HepG2 (cell line): Measurements from ENCODE around the gene NEK3. TPM values are rescaled to one million over a fixed set of nuclear protein-coding genes. Genes with fewer than 3 reads are reported as not detected.

ENCODE experiments used
- EEA1 ChIP-seq: sonication (generic); formaldehyde crosslinking; IDR thresholded peaks from 2 replicates; pipeline ENCODE4 v1.5.1; 2020; ENCODE audit warnings: mild to moderate bottlenecking, missing genetic modification reagents, borderline replicate concordance
- HNRNPK ChIP-seq: fragments of 200-400 bp; formaldehyde crosslinking; IDR thresholded peaks from 2 replicates; pipeline ENCODE4 v1.6.1; 2018; ENCODE audit warnings: low read length, low read depth, moderate library complexity, mild to moderate bottlenecking; ENCODE audit not compliant: poor library complexity, severe bottlenecking
- KMT2B ChIP-seq: IDR thresholded peaks from 2 replicates; pipeline ENCODE4 v1.6.1; 2016; ENCODE audit warnings: missing genetic modification reagents, missing compliant biosample characterization
- MYC ChIP-seq: sonication (generic); formaldehyde crosslinking; IDR thresholded peaks from 2 replicates; pipeline ENCODE4 v1.9.0; 2021; ENCODE audit warnings: missing genetic modification reagents, borderline replicate concordance
- NCOR1 ChIP-seq: fragments of 200-600 bp; sonication (generic); IDR thresholded peaks from 2 replicates; pipeline ENCODE4 v1.7.0; 2017; ENCODE audit warnings: antibody characterized with exemption, low read length, borderline replicate concordance
- NFE2 ChIP-seq: sonication (generic); formaldehyde crosslinking; IDR thresholded peaks from 2 replicates; pipeline ENCODE4 v1.4.0; 2020; ENCODE audit warnings: missing genetic modification reagents
- PHF8 ChIP-seq: sonication (generic); formaldehyde crosslinking; IDR thresholded peaks from 2 replicates; pipeline ENCODE4 v1.5.0; 2020; ENCODE audit warnings: missing genetic modification reagents
- RAD21 ChIP-seq: fragments of 450-650 bp; formaldehyde crosslinking; IDR thresholded peaks from 2 replicates; pipeline ENCODE4 v1.5.0; 2020; ENCODE audit warnings: mild to moderate bottlenecking
- SMC3 ChIP-seq: IDR thresholded peaks from 2 replicates; pipeline ENCODE4 v1.6.1; 2011; ENCODE audit warnings: low read length, improper control_type of control experiment
- SOX5 ChIP-seq: IDR thresholded peaks from 2 replicates; pipeline ENCODE4 v1.6.1; 2016; ENCODE audit warnings: borderline replicate concordance
- SYNCRIP ChIP-seq: fragments of 200-400 bp; formaldehyde crosslinking; IDR thresholded peaks from 2 replicates; pipeline ENCODE4 v1.6.1; 2018; ENCODE audit warnings: mild to moderate bottlenecking, low read depth, low read length; ENCODE audit not compliant: insufficient read depth
- TAF1 ChIP-seq: sonication (generic); formaldehyde crosslinking; IDR thresholded peaks from 2 replicates; pipeline ENCODE4 v1.4.0; 2020; ENCODE audit warnings: missing genetic modification reagents
- ZNF18 ChIP-seq: sonication (generic); formaldehyde crosslinking; IDR thresholded peaks from 2 replicates; pipeline ENCODE4 v1.8.0; 2022; ENCODE audit warnings: mild to moderate bottlenecking, missing genetic modification reagents; ENCODE audit not compliant: insufficient replicate concordance
- ZNF317 ChIP-seq: sonication (generic); formaldehyde crosslinking; IDR thresholded peaks from 2 replicates; pipeline ENCODE4 v1.5.0; 2020; ENCODE audit warnings: mild to moderate bottlenecking, missing genetic modification reagents
- ZNF335 ChIP-seq: sonication (generic); formaldehyde crosslinking; IDR thresholded peaks from 2 replicates; pipeline ENCODE4 v1.4.0; 2020; ENCODE audit warnings: missing genetic modification reagents
- ZNF354B ChIP-seq: sonication (generic); formaldehyde crosslinking; IDR thresholded peaks from 2 replicates; pipeline ENCODE4 v1.8.0; 2022; ENCODE audit warnings: mild to moderate bottlenecking, missing genetic modification reagents
- ZNF614 ChIP-seq: IDR thresholded peaks from 2 replicates; pipeline ENCODE4 v1.6.1; 2018; ENCODE audit warnings: missing biosample characterization, missing genetic modification reagents, inconsistent platforms, borderline replicate concordance
- polyA plus RNA-seq, 8 experiments: library from polyadenylated mRNA; depleted of rRNA in 3 of 8; stranded (reverse) in 7 of 8; unstranded in 1 of 8; fragments of >200 nt; fragmentation: Illumina TruSeq in 4 of 8; extraction: Trizol in 4 of 8; gene quantifications; 2 replicates each; pipeline versions ENCODE4 v1.2.1 to v1.2.3, GENCODE V29; 2011 to 2016; ENCODE audit warnings: low read depth in 4 of 8, missing spikeins in 1 of 8, mixed read lengths in 1 of 8; ENCODE audit not compliant: insufficient read depth in 1 of 8
- total RNA-seq, 5 experiments: library from RNA; depleted of rRNA; stranded (reverse); fragments of >200 nt; fragmentation: Illumina TruSeq; extraction: Trizol; gene quantifications; 2 replicates each; pipeline ENCODE4 v1.2.3, GENCODE V29; 2016; ENCODE audit warnings: low read depth in 1 of 5
- TF ChIP-seq, protein P1 (sequence below): IDR thresholded peaks from 2 replicates; pipeline ENCODE4 v1.6.1; 2018; ENCODE audit warnings: missing genetic modification reagents
- TF ChIP-seq, protein P2 (sequence below): sonication (generic); formaldehyde crosslinking; conservative IDR thresholded peaks from 2 replicates; pipeline ENCODE4 v1.4.0; 2020; ENCODE audit warnings: mild to moderate bottlenecking, missing genetic modification reagents, moderate library complexity
- TF ChIP-seq, protein P3 (sequence below): sonication (generic); formaldehyde crosslinking; IDR thresholded peaks from 2 replicates; pipeline ENCODE4 v1.5.1; 2020; ENCODE audit warnings: missing genetic modification reagents, mild to moderate bottlenecking, borderline replicate concordance

Gene NEK3
- total and polyA plus RNA-seq, 2 of the 13 experiments (the other 11 are each of a cell fraction or from before 2014, with no cell fraction given): 36.7 to 68.2 TPM

DNA sequence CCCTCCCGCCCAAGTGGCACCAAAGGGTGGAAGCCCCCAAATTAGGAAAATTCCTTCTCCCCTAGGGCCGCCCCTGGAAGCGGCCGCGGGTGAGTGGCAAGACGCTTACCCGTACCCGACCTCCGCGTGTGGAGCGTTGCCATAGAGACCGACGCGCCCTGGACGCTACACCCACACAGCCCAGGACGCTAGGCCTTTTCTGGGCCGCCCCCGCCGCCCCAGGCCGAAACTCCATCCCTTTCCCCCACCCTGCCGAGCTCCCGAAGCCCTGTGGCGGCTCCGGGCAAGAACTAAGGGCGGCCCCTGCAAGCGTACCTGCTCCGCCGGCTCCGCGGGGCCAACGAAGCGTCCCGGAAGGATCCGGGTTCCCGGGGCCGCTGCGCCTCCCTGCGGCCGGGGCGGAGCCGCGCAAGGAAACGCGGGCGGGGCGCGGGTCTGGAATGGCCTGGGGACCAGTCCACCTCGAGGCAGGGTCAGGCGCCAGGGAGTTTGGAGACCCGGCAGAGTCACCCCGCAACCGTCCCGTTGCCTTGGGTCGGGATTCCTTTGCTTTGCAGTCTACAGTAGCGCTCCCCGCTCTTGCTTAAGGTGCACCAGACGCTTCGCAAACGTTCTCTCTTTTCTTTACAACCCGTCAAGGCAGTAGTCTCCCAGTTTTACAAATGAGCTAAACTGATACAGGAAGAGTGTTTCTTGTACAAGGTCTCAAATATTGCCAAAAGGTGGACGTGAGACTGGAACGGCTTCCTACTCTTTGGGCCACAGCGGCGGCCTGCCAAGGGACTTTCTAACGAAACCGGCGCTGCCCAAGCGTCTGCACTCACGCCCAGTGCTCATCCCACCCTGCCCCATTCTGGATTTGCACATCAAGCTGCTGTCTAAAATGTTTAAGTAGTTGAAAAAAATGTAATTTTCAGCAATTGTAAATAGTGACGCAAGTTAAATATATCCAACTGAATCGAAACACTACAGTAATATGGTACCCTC lies 30.4 kb downstream of the NEK3 start, which contains the start of gene NEK5 (continued):
- TF ChIP-seq, protein P1, sequence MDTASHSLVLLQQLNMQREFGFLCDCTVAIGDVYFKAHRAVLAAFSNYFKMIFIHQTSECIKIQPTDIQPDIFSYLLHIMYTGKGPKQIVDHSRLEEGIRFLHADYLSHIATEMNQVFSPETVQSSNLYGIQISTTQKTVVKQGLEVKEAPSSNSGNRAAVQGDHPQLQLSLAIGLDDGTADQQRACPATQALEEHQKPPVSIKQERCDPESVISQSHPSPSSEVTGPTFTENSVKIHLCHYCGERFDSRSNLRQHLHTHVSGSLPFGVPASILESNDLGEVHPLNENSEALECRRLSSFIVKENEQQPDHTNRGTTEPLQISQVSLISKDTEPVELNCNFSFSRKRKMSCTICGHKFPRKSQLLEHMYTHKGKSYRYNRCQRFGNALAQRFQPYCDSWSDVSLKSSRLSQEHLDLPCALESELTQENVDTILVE: peak; percentile 38; the same call in 1 of the 2 replicates
- TF ChIP-seq ZNF335 (CRISPR knock-in tag): no peak
- TF ChIP-seq ZNF18 (CRISPR knock-in tag): peak; percentile 26
- peak; percentile 76 for TF ChIP-seq HNRNPK
- TF ChIP-seq KMT2B (CRISPR knock-in tag): peak; percentile 48; the same call in 1 of the 2 replicates
- TF ChIP-seq ZNF354B (CRISPR knock-in tag): no peak
- no peak for TF ChIP-seq NCOR1
- no peak for TF ChIP-seq SYNCRIP
- no peak for TF ChIP-seq TAF1 (CRISPR knock-in tag)
- no peak for TF ChIP-seq NFE2 (CRISPR knock-in tag)
- TF ChIP-seq, protein P2, sequence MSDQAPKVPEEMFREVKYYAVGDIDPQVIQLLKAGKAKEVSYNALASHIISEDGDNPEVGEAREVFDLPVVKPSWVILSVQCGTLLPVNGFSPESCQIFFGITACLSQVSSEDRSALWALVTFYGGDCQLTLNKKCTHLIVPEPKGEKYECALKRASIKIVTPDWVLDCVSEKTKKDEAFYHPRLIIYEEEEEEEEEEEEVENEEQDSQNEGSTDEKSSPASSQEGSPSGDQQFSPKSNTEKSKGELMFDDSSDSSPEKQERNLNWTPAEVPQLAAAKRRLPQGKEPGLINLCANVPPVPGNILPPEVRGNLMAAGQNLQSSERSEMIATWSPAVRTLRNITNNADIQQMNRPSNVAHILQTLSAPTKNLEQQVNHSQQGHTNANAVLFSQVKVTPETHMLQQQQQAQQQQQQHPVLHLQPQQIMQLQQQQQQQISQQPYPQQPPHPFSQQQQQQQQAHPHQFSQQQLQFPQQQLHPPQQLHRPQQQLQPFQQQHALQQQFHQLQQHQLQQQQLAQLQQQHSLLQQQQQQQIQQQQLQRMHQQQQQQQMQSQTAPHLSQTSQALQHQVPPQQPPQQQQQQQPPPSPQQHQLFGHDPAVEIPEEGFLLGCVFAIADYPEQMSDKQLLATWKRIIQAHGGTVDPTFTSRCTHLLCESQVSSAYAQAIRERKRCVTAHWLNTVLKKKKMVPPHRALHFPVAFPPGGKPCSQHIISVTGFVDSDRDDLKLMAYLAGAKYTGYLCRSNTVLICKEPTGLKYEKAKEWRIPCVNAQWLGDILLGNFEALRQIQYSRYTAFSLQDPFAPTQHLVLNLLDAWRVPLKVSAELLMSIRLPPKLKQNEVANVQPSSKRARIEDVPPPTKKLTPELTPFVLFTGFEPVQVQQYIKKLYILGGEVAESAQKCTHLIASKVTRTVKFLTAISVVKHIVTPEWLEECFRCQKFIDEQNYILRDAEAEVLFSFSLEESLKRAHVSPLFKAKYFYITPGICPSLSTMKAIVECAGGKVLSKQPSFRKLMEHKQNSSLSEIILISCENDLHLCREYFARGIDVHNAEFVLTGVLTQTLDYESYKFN: 0 out of 2 replicates have a peak, but pooled peaks have one; percentile 27
- TF ChIP-seq RAD21 (CRISPR knock-in tag): peak; percentile 96
- peak; percentile 36; the same call in 1 of the 2 replicates for TF ChIP-seq SMC3
- TF ChIP-seq, protein P3, sequence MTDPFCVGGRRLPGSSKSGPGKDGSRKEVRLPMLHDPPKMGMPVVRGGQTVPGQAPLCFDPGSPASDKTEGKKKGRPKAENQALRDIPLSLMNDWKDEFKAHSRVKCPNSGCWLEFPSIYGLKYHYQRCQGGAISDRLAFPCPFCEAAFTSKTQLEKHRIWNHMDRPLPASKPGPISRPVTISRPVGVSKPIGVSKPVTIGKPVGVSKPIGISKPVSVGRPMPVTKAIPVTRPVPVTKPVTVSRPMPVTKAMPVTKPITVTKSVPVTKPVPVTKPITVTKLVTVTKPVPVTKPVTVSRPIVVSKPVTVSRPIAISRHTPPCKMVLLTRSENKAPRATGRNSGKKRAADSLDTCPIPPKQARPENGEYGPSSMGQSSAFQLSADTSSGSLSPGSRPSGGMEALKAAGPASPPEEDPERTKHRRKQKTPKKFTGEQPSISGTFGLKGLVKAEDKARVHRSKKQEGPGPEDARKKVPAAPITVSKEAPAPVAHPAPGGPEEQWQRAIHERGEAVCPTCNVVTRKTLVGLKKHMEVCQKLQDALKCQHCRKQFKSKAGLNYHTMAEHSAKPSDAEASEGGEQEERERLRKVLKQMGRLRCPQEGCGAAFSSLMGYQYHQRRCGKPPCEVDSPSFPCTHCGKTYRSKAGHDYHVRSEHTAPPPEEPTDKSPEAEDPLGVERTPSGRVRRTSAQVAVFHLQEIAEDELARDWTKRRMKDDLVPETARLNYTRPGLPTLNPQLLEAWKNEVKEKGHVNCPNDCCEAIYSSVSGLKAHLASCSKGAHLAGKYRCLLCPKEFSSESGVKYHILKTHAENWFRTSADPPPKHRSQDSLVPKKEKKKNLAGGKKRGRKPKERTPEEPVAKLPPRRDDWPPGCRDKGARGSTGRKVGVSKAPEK: 0 out of 2 replicates have a peak, but pooled peaks have one; percentile 24
- no peak for TF ChIP-seq ZNF317 (CRISPR knock-in tag)
- TF ChIP-seq PHF8 (CRISPR knock-in tag): peak; percentile 52
- TF ChIP-seq ZNF614 (CRISPR knock-in tag): no peak
- no peak for TF ChIP-seq SOX5
- TF ChIP-seq MYC (CRISPR knock-in tag): peak; percentile 28; the same call in 1 of the 2 replicates
- TF ChIP-seq EEA1 (CRISPR knock-in tag): no peak
